ENCODE measurements around the gene AFF2. TPM values are rescaled to one million over a fixed set of nuclear protein-coding genes. Genes with fewer than 3 reads are reported as not detected.

The AFF2 gene
- polyA plus RNA-seq, 6 donors from 2014 or later: 0.23 to 0.82 (median 0.32) TPM; not detected in 2

DNA sequence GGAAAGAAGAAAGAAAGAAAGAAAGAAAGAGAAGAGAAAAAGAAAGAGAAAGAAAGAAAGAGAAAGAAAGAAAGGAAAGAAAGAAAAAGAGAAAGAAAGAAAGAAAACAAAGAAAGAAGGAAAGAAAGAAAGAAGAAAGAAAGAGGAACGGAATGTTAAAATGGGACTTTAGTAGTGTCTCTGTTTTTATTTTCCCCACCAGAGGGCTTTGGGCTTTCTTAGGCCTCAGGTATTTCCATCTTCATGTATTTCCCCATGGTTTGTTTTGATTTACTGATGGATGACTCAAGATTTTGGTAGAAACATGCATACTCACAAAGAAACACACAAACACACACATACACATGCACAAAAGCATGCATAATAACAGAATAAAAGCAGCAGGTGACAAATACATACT lies 181.2 kb downstream of the AFF2 start:
- H3K4me1 Mint-ChIP-seq: peaks cover 0 to 5% (median 0%) of the 10 kb centered on the region in 3 donors
- peaks cover 0 to 3% (median 0%) of the 10 kb centered on the region in 7 donors for H3K9me3 Mint-ChIP-seq
- DNase-seq (no peak), ATAC-seq (ENCODE audit: low read depth in 2 of 2) (no peak)
- H3K4me3 Mint-ChIP-seq: no peak overlapping the region
- no peaks in the 10 kb centered on the region for H3K36me3 Mint-ChIP-seq
- H3K27me3 Mint-ChIP-seq: no peaks in the 10 kb centered on the region
- no peak overlapping the region for H3K27ac Mint-ChIP-seq

DNA sequence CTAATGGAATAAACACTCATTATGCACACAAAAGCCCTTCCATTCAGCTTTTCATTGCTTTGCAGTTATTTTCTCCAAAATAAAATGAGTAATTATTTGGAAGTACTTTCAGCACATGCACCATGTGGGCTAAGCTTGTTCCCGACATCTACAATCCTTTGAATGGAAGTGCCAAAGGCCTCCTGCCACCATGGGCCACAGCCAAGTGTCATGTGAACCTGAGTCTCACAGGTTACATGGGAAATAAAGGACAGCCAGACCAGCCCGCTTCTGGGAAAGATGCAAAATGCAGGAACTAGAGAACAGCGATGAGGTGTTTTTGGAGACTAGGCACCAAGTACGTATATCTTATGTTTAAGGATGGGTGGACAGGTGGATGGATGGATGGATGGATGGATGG lies 181.8 kb downstream of the AFF2 start:
- Mint-ChIP-seq H3K27me3 (no peaks in the 10 kb centered on the region), H3K9me3 (peaks cover 0 to 3% (median 0%) of the 10 kb centered on the region in 7 donors), H3K36me3 (no peaks in the 10 kb centered on the region), H3K27ac (no peak overlapping the region), H3K4me1 (peaks cover 0 to 5% (median 0%) of the 10 kb centered on the region in 3 donors), H3K4me3 (no peak overlapping the region)
- no peak for ATAC-seq (ENCODE audit: low read depth in 2 of 2)
- no peak for DNase-seq

DNA sequence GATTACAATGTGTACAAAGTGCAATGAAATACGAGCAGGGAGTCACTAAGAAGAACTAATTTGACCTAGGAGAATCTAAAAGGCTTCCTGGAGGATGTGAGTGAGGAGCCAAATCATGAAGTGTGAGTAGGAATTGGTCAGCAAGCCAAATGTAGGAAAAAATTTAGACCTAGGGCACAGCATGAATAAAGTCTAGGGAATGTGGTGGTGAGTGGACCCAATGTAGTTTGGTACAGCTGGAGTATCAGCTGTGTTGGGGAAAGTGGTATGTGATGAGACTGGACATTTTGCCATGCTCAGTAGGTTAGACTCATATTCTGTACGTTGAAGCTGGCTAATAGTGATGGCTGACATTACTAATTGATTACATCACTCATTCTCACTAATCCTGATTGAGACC lies 191.0 kb downstream of the AFF2 start:
- no peaks in the 10 kb centered on the region for H3K27me3 Mint-ChIP-seq
- no peaks in the 10 kb centered on the region for H3K36me3 Mint-ChIP-seq
- no peak overlapping the region for H3K27ac Mint-ChIP-seq
- no peaks in the 10 kb centered on the region for H3K4me1 Mint-ChIP-seq
- DNase-seq: no peak
- ATAC-seq (ENCODE audit: low read depth in 2 of 2): no peak
- H3K4me3 Mint-ChIP-seq: no peak overlapping the region
- peaks cover 0 to 11% (median 0%) of the 10 kb centered on the region in 7 donors for H3K9me3 Mint-ChIP-seq

DNA sequence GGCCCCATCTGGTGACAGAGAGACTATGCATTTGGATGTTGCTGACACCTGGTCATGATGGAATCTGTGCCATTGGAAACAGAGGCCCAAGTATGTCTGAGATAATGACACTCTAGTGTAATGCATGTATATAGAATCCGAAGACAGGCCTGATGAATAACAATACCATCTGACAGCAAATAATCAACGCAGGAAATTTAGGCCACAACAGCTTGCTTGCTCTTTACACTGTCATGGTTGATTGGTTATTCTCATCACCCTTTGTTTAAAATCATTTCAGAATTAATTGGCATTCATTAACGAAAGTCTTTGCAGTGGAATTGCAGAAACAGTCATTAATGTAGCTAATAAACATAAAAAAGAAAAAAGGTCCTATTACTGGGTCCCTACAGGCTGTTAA lies 194.8 kb downstream of the AFF2 start:
- DNase-seq: no peak
- no peaks in the 10 kb centered on the region for H3K36me3 Mint-ChIP-seq

DNA sequence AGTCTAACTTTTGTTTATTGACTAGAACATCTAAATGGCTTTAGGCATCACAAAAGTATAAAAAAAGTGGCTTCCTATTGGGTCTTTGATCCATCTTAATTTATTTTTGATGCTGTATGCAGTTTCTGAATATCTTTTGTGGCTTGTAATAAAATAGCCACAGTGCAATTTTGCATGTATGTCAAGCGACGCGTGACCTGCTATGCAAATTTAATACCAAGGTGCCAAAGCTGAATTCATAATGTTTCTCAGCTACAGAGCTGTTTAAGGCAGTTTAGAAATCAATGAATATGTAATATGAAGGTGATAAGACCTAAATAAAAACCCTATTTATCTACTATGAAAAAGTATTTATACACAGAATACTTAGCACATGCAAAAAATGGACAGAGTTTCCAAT lies 197.8 kb downstream of the AFF2 start:
- Mint-ChIP-seq H3K27ac (no peak overlapping the region), H3K9me3 (peaks cover 0 to 11% (median 0%) of the 10 kb centered on the region in 7 donors), H3K4me1 (peaks cover 0 to 11% (median 0%) of the 10 kb centered on the region in 3 donors), H3K4me3 (no peak overlapping the region), H3K27me3 (no peaks in the 10 kb centered on the region), H3K36me3 (no peaks in the 10 kb centered on the region)
- ATAC-seq (ENCODE audit: low read depth in 2 of 2) (peak; percentile 33 to 38), DNase-seq (no peak)

More for the DNA sequence above, 194.8 kb downstream of the AFF2 start:
- Mint-ChIP-seq H3K9me3 (peaks cover 0 to 11% (median 0%) of the 10 kb centered on the region in 7 donors), H3K4me1 (peaks cover 0 to 11% (median 0%) of the 10 kb centered on the region in 3 donors), H3K27me3 (no peaks in the 10 kb centered on the region), H3K4me3 (no peak overlapping the region), H3K27ac (no peak overlapping the region)
- ATAC-seq (ENCODE audit: low read depth in 2 of 2): no peak

DNA sequence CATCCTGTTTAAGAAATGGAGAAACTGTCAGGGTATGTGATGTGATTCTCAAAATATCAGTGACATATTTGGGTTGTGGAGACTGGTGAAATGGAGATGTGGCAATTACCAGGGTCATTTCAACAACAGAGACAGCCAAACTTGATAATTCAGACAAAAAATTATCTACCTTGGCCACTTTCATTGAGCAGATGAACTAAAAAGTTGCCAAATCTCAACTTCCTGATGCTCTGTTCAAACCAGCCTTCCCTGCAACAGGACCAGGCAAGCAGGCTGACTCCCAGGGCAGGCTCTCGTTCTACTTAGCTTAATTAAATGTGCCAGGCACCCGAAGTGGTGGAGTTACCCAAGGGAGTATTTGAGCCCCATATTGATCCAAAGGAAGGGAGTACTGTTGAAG lies 199.6 kb downstream of the AFF2 start:
- Mint-ChIP-seq H3K4me1 (peaks cover 0 to 11% (median 0%) of the 10 kb centered on the region in 3 donors), H3K27ac (peak overlapping the region in 1 of 6 donors; percentile 34), H3K36me3 (no peaks in the 10 kb centered on the region), H3K9me3 (no peaks in the 10 kb centered on the region), H3K4me3 (no peak overlapping the region), H3K27me3 (no peaks in the 10 kb centered on the region)
- DNase-seq: no peak
- no peak for ATAC-seq (ENCODE audit: low read depth in 2 of 2)

DNA sequence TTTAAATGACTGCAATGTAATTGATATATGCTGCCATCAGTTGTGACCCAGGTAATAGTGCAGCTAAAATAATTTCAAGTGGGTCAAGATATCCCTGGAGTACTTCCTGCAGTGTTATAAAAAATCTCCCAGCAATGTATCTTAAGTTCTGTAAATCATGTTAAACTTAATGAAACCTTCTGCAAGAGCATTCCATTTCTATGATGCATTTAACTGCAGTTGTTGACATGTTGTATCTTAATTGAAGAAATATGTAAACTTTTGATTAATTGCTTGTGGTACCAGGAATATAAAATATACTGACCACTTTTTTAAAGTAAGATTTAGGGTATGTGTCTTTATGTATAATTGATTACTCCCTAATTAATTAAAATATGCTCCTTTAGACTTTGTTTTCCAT lies 213.6 kb downstream of the AFF2 start:
- ATAC-seq (ENCODE audit: low read depth in 2 of 2) (no peak), DNase-seq (no peak)
- Mint-ChIP-seq H3K4me3 (no peak overlapping the region), H3K9me3 (peaks cover 0 to 1% (median 0%) of the 10 kb centered on the region in 7 donors), H3K4me1 (no peaks in the 10 kb centered on the region), H3K27me3 (peaks cover 0 to 5% (median 0%) of the 10 kb centered on the region in 3 donors), H3K36me3 (no peaks in the 10 kb centered on the region), H3K27ac (no peak overlapping the region)

DNA sequence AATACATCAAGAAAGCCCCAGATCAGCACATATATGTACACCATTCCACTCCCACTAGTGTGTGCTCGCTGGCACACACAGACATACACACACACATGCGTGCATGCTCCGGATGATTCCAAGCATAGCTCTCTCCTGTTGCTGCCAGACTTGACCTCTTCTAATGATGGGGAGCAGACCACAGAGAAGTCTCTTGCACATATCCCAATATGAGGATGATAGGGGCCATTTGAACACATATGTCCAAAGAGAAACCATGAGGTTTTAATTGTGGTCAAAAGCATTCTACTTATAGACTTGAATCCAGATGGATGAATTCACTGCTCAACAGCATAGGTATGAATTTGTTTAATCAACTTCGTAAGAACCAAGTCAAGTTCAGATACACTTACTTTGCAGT lies 214.9 kb downstream of the AFF2 start:
- Mint-ChIP-seq H3K4me3 (no peak overlapping the region), H3K27ac (no peak overlapping the region), H3K9me3 (peaks cover 0 to 5% (median 0%) of the 10 kb centered on the region in 7 donors), H3K4me1 (no peaks in the 10 kb centered on the region), H3K27me3 (peaks cover 0 to 5% (median 0%) of the 10 kb centered on the region in 3 donors), H3K36me3 (no peaks in the 10 kb centered on the region)
- no peak for ATAC-seq (ENCODE audit: low read depth in 2 of 2)
- no peak for DNase-seq

DNA sequence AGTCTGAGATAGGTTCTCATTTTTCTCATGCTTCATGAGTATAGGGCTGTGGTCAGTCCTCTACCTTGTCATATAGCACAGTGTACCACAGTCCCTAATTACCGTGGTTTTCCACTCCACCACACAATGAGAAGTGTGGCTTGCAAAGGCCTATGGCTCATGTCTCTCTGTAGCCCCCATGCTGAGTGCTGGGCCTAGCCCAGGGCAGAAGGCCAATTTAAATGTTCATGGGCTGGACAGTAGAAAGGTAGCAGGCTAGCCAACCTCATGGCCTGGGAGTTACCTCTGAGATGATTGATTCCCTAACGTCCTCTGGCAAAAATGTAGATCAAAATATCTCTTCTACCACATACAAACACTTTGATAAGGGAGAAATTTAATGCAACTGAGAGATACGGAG lies 222.5 kb downstream of the AFF2 start:
- H3K4me1 Mint-ChIP-seq: no peaks in the 10 kb centered on the region
- DNase-seq (no peak), ATAC-seq (ENCODE audit: low read depth in 2 of 2) (no peak)
- no peak overlapping the region for H3K27ac Mint-ChIP-seq
- no peak overlapping the region for H3K4me3 Mint-ChIP-seq
- H3K36me3 Mint-ChIP-seq: no peaks in the 10 kb centered on the region
- no peaks in the 10 kb centered on the region for H3K27me3 Mint-ChIP-seq
- peaks cover 0 to 9% (median 0%) of the 10 kb centered on the region in 7 donors for H3K9me3 Mint-ChIP-seq

DNA sequence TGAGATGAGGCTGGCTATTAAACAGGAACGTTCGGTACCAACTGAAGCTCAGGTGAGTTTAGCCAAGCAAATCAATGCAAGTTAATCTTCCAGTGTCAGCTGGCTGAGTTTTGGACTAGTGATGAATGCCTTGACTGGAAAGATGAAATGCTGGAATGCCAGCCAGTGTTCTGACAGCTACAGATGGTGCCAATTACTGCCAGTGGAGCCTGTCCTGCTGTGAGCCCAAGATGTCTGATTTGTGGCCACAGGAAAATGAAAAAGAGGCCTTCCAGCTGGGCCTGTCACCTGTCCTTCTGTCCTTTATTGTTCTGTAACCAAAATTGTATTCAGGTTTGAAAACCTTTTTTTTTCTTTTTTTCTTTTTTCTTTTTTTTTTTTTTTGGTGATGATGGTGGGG lies 223.1 kb downstream of the AFF2 start:
- Mint-ChIP-seq H3K4me3 (no peak overlapping the region), H3K27ac (no peak overlapping the region), H3K4me1 (no peaks in the 10 kb centered on the region), H3K9me3 (peaks cover 0 to 9% (median 0%) of the 10 kb centered on the region in 7 donors), H3K36me3 (no peaks in the 10 kb centered on the region), H3K27me3 (no peaks in the 10 kb centered on the region)
- DNase-seq (no peak), ATAC-seq (ENCODE audit: low read depth in 2 of 2) (no peak)

DNA sequence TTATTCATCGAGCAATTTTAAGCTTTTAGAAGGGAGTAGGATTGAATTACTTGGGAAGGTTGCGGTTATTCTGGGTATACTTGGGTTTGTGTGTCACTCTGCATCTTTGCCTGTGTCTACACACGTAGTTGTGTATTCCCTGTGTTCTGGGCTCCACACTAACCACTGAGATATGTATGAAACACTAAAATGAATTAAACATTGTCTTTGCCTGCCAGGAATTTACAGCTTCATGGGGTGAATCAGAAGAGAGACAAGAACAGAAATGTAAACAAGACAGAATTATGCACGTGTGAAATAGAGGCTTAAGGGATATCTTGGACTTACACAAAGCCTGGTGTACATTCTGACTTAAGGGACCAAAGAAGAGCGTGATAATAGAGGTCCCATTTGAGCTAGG lies 228.5 kb downstream of the AFF2 start:
- Mint-ChIP-seq H3K4me3 (no peak overlapping the region), H3K27me3 (no peaks in the 10 kb centered on the region), H3K4me1 (no peaks in the 10 kb centered on the region), H3K9me3 (peaks cover 0 to 6% (median 5%) of the 10 kb centered on the region in 7 donors), H3K27ac (no peak overlapping the region), H3K36me3 (no peaks in the 10 kb centered on the region)
- ATAC-seq (ENCODE audit: low read depth in 2 of 2) (no peak), DNase-seq (no peak)

DNA sequence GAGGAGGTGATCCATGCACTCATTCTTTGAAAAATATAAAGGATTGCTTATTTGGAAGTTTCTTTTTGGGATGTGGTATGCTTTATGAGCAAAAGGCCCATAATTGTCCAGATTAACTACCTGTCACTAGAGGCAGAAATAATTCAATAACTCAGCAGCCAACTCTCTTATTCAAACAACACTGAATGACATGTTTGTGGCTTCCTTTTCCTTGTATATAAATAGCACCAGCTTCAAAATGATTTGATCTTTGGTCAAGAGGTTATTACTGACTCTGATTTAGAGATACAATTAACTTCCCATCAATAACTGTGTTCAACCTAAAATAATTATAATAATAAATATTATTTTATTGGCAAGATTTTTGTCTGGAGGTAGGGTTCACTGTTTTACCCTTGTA lies 232.3 kb downstream of the AFF2 start:
- ATAC-seq (ENCODE audit: low read depth in 2 of 2) (no peak), DNase-seq (no peak)
- no peaks in the 10 kb centered on the region for H3K4me1 Mint-ChIP-seq
- no peaks in the 10 kb centered on the region for H3K27me3 Mint-ChIP-seq
- no peak overlapping the region for H3K27ac Mint-ChIP-seq
- H3K36me3 Mint-ChIP-seq: no peaks in the 10 kb centered on the region
- no peak overlapping the region for H3K4me3 Mint-ChIP-seq
- peaks cover 0 to 11% (median 5%) of the 10 kb centered on the region in 7 donors for H3K9me3 Mint-ChIP-seq

DNA sequence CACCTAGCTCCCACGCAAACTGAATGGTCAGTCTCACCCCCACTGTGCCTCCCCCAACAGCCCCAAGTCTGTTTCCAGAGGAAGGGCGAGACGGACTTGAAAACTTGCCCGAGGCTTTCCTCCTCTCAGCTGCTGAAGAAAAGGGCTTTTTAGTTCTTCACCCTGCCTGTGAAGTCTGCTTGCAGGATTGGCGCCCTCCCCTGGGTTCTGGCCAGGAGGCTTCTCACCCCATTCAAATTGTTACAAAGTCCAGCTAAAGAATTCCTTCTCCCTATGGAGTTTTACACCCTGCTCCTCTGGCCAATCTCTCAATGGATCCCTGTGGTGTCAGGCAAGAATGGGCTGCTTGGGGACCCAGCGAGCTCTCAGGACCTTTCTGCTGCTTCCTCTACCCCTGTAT lies 241.0 kb downstream of the AFF2 start:
- no peak overlapping the region for H3K27ac Mint-ChIP-seq
- no peaks in the 10 kb centered on the region for H3K36me3 Mint-ChIP-seq
- DNase-seq (no peak), ATAC-seq (ENCODE audit: low read depth in 2 of 2) (no peak)
- H3K4me1 Mint-ChIP-seq: peaks cover 0 to 9% (median 4%) of the 10 kb centered on the region in 3 donors
- no peaks in the 10 kb centered on the region for H3K27me3 Mint-ChIP-seq
- H3K9me3 Mint-ChIP-seq: peaks cover 0 to 5% (median 2%) of the 10 kb centered on the region in 7 donors
- H3K4me3 Mint-ChIP-seq: no peak overlapping the region

DNA sequence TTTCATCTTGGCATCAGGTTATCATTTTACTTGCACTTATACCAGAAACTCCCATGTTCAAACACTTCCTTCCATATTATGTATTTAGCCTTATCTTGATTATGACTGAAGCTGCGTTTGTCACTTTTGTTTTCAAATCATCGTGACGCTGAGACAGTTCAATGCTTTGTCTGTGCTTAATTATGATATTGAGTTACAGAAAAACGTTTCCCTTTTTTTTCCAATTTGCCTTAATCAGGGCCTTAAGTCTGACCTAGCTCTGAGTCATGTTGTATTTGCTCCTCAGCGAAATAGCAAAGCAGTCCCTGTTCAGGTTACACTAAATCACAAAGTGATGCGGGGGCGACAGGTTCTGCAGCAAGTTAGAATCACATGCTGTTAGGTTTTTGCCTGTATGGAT lies 254.7 kb downstream of the AFF2 start:
- no peak overlapping the region for H3K27ac Mint-ChIP-seq
- peaks cover 0 to 4% of the 10 kb centered on the region in 2 donors for H3K36me3 Mint-ChIP-seq
- H3K27me3 Mint-ChIP-seq: no peaks in the 10 kb centered on the region
- no peak overlapping the region for H3K4me3 Mint-ChIP-seq
- DNase-seq: no peak
- no peaks in the 10 kb centered on the region for H3K9me3 Mint-ChIP-seq
- ATAC-seq (ENCODE audit: low read depth in 2 of 2): no peak
- H3K4me1 Mint-ChIP-seq: no peaks in the 10 kb centered on the region

DNA sequence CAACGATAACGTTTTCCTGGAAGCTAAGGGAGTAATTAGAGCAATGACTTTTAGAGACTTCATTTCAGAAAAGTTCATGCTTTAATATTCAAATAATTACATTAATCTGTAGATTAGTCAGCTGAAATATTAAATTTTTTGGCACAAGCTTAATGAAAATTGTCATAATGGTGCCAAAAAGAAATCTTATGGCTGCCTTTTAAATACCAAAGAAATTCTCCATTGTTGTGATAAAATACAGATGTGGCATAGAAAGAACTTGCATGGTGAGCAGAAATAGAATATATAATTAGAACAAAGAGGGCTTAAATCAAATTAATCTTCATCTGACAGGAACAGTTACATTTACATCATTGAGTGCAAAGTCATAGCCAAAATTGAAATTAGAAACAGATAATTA lies 263.5 kb downstream of the AFF2 start:
- Mint-ChIP-seq H3K27ac (no peak overlapping the region), H3K27me3 (peaks cover 0 to 7% (median 4%) of the 10 kb centered on the region in 3 donors), H3K4me3 (no peak overlapping the region), H3K4me1 (no peaks in the 10 kb centered on the region), H3K36me3 (no peaks in the 10 kb centered on the region), H3K9me3 (peaks cover 0 to 5% (median 2%) of the 10 kb centered on the region in 7 donors)
- ATAC-seq (ENCODE audit: low read depth in 2 of 2) (no peak), DNase-seq (no peak)

All from naive B cell (primary cell).